Measurements from ENCODE around the gene CIDEB.

CIDEB gene

DNA sequence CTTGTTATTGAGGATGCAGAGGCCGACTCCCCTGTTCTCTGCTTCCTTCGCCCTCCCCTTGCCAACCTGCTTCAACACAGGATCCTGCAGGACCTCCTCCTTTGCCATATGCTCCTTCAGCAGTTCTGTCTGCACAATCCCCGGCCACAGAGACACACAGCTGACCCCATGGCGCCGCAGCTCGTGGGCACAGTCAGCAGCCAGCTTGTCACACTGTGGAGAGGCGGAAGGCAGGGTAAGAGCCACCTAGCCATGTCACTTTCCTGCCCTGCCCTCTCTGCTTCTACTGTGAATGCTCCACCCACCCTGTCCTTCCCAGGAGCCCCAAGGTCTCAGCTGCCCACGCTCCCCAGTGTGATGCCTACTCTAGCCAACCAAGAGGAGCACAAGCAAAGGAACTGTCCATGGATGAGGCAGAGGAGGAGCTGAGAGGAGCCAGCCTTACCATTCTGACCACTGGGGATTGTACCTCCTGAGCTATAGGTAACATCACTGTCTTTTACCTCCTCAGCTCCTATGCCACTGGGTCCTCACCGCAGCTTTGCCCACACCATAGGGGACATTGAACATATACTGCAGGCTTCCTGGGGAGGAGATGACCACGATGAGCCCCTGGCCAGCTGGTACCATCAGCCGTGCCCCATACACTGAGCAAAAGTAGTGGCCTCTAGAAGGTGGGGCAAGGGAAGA lies 15.5 kb downstream of the CIDEB start:
- Histone ChIP-seq H3K79me2 (ENCODE audit: insufficient read depth, low read depth) (no peaks in the 10 kb centered on the region), H3K36me3 (ENCODE audit: insufficient read depth) (no peaks in the 10 kb centered on the region), H3K4me3 (IDR thresholded peaks at IDR 0.05; ENCODE audit: insufficient read depth, low read depth, low read length) (no peak overlapping the region), H3K27me3 (ENCODE audit: insufficient read depth, low read depth) (no peaks in the 10 kb centered on the region), H3K27ac (no peak overlapping the region), H2AFZ (ENCODE audit: low read depth) (no peak overlapping the region), H4K20me1 (ENCODE audit: insufficient read depth) (no peaks in the 10 kb centered on the region), H3K9ac (no peak overlapping the region), H3K4me2 (no peak overlapping the region), H3K4me1 (ENCODE audit: low read depth, poor library complexity, severe bottlenecking) (peaks cover 7% of the 10 kb centered on the region)
- TF ChIP-seq, protein P1, sequence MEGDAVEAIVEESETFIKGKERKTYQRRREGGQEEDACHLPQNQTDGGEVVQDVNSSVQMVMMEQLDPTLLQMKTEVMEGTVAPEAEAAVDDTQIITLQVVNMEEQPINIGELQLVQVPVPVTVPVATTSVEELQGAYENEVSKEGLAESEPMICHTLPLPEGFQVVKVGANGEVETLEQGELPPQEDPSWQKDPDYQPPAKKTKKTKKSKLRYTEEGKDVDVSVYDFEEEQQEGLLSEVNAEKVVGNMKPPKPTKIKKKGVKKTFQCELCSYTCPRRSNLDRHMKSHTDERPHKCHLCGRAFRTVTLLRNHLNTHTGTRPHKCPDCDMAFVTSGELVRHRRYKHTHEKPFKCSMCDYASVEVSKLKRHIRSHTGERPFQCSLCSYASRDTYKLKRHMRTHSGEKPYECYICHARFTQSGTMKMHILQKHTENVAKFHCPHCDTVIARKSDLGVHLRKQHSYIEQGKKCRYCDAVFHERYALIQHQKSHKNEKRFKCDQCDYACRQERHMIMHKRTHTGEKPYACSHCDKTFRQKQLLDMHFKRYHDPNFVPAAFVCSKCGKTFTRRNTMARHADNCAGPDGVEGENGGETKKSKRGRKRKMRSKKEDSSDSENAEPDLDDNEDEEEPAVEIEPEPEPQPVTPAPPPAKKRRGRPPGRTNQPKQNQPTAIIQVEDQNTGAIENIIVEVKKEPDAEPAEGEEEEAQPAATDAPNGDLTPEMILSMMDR (conservative IDR thresholded peaks at IDR 0.05; ENCODE audit: low read depth, low read length) = no peak

- H4K20me1 ChIP-seq (ENCODE audit: insufficient read depth) = no peaks in the 10 kb centered on the region
- H3K36me3 ChIP-seq (ENCODE audit: insufficient read depth) = no peaks in the 10 kb centered on the region
- no peaks in the 10 kb centered on the region for H3K79me2 ChIP-seq (ENCODE audit: insufficient read depth, low read depth)
- H2AFZ ChIP-seq (ENCODE audit: low read depth) = no peak overlapping the region
- TF ChIP-seq, protein P1 (conservative IDR thresholded peaks at IDR 0.05; ENCODE audit: low read depth, low read length) = no peak
- peaks cover under 1% of the 10 kb centered on the region for H3K4me1 ChIP-seq (ENCODE audit: low read depth, poor library complexity, severe bottlenecking)
- no peak overlapping the region for H3K9ac ChIP-seq
- no peak overlapping the region for H3K4me3 ChIP-seq (IDR thresholded peaks at IDR 0.05; ENCODE audit: insufficient read depth, low read depth, low read length)
- H3K4me2 ChIP-seq = no peak overlapping the region
- no peak overlapping the region for H3K27ac ChIP-seq
- H3K27me3 ChIP-seq (ENCODE audit: insufficient read depth, low read depth) = no peaks in the 10 kb centered on the region
Measured at GRCh38 chr14:24291446-24292117, 16.2 kb downstream of the CIDEB start.

GRCh38 chr14:24290746-24291145 lies 17.0 kb downstream of the CIDEB start:
- Histone ChIP-seq H3K36me3 (ENCODE audit: insufficient read depth) (no peaks in the 10 kb centered on the region), H4K20me1 (ENCODE audit: insufficient read depth) (no peaks in the 10 kb centered on the region), H3K27me3 (ENCODE audit: insufficient read depth, low read depth) (no peaks in the 10 kb centered on the region), H3K4me2 (no peak overlapping the region), H3K4me3 (IDR thresholded peaks at IDR 0.05; ENCODE audit: insufficient read depth, low read depth, low read length) (no peak overlapping the region), H3K79me2 (ENCODE audit: insufficient read depth, low read depth) (no peaks in the 10 kb centered on the region), H3K9ac (no peak overlapping the region), H3K4me1 (ENCODE audit: low read depth, poor library complexity, severe bottlenecking) (no peaks in the 10 kb centered on the region), H3K27ac (no peak overlapping the region), H2AFZ (ENCODE audit: low read depth) (no peak overlapping the region)
- TF ChIP-seq, protein P1 (conservative IDR thresholded peaks at IDR 0.05; ENCODE audit: low read depth, low read length) = no peak

- TF ChIP-seq, protein P1 (conservative IDR thresholded peaks at IDR 0.05; ENCODE audit: low read depth, low read length) = no peak
Measured at GRCh38 chr14:24289649-24290280, 18.0 kb downstream of the CIDEB start.

More at GRCh38 chr14:24289649-24290280, 18.0 kb downstream of the CIDEB start:
- no peaks in the 10 kb centered on the region for H3K4me1 ChIP-seq (ENCODE audit: low read depth, poor library complexity, severe bottlenecking)
- H3K36me3 ChIP-seq (ENCODE audit: insufficient read depth) = no peaks in the 10 kb centered on the region
- H4K20me1 ChIP-seq (ENCODE audit: insufficient read depth) = no peaks in the 10 kb centered on the region
- H3K9ac ChIP-seq = no peak overlapping the region
- no peak overlapping the region for H3K27ac ChIP-seq
- H3K4me3 ChIP-seq (IDR thresholded peaks at IDR 0.05; ENCODE audit: insufficient read depth, low read depth, low read length) = no peak overlapping the region
- H3K27me3 ChIP-seq (ENCODE audit: insufficient read depth, low read depth) = no peaks in the 10 kb centered on the region
- no peaks in the 10 kb centered on the region for H3K79me2 ChIP-seq (ENCODE audit: insufficient read depth, low read depth)
- H3K4me2 ChIP-seq = no peak overlapping the region
- no peak overlapping the region for H2AFZ ChIP-seq (ENCODE audit: low read depth)
